Measurements from ENCODE around the gene ARHGAP15. TPM values are rescaled to one million over a fixed set of nuclear protein-coding genes. Genes with fewer than 3 reads are reported as not detected.
A peak's percentile ranks its signal among the peaks of the same experiment; 100 is the strongest.

Gene ARHGAP15
- total and polyA plus RNA-seq, 12 donors: 1.3 to 7.7 (median 2.8) TPM

- Histone ChIP-seq H3K9me3 (no peaks in the 10 kb centered on the region), H3K36me3 (no peaks in the 10 kb centered on the region), H3K4me1 (peaks cover 0 to 68% (median 0%) of the 10 kb centered on the region in 9 donors), H3K27me3 (no peaks in the 10 kb centered on the region), H3K27ac (peak overlapping the region in 1 of 10 donors; percentile 17), H3K4me3 (no peak overlapping the region)
- intact Hi-C loops (cut with DNase I): no loop called here
- 81 to 82% methylated on average over 5 of the region's 5 CpGs for WGBS, 2 donors
- DNase-seq (no peak), ATAC-seq (no peak)
- no peak for TF ChIP-seq CTCF (IDR thresholded peaks at IDR 0.05)
Observed at GRCh38 chr2:143148757-143149156, 19.5 kb downstream of the ARHGAP15 start.

- DNase-seq (no peak), ATAC-seq (peak in 1 of 8 donors; percentile 49)
- TF ChIP-seq CTCF (IDR thresholded peaks at IDR 0.05): no peak
- no peaks in the 10 kb centered on the region for H3K9me3 ChIP-seq
- peaks cover 0 to 68% (median 0%) of the 10 kb centered on the region in 9 donors for H3K4me1 ChIP-seq
- intact Hi-C loops (cut with DNase I): no loop called here
- 60 to 78% methylated on average over 4 of the region's 4 CpGs for WGBS, 2 donors
- no peaks in the 10 kb centered on the region for H3K36me3 ChIP-seq
- no peak overlapping the region for H3K4me3 ChIP-seq
- peak overlapping the region in 1 of 10 donors; percentile 84 for H3K27ac ChIP-seq
- H3K27me3 ChIP-seq: no peaks in the 10 kb centered on the region
Observed at GRCh38 chr2:143150287-143150686, 21.1 kb downstream of the ARHGAP15 start.

GRCh38 chr2:143151111-143151752 lies 22.0 kb downstream of the ARHGAP15 start:
- DNase-seq (no peak), ATAC-seq (no peak)
- Histone ChIP-seq H3K27me3 (no peaks in the 10 kb centered on the region), H3K36me3 (no peaks in the 10 kb centered on the region), H3K4me3 (no peak overlapping the region), H3K9me3 (no peaks in the 10 kb centered on the region), H3K27ac (peak overlapping the region in 1 of 10 donors; percentile 84), H3K4me1 (peaks cover 0 to 64% (median 0%) of the 10 kb centered on the region in 9 donors)
- no peak for TF ChIP-seq CTCF (IDR thresholded peaks at IDR 0.05)
- intact Hi-C loops (cut with DNase I): no loop called here
- WGBS, 2 donors: 92 to 93% methylated on average over 1 of the region's 1 CpG

- Histone ChIP-seq H3K4me3 (no peak overlapping the region), H3K36me3 (no peaks in the 10 kb centered on the region), H3K9me3 (no peaks in the 10 kb centered on the region), H3K27me3 (no peaks in the 10 kb centered on the region), H3K4me1 (peaks cover 0 to 54% (median 0%) of the 10 kb centered on the region in 9 donors), H3K27ac (peak overlapping the region in 1 of 10 donors; percentile 84)
- ATAC-seq (no peak), DNase-seq (no peak)
- no peak for TF ChIP-seq CTCF (IDR thresholded peaks at IDR 0.05)
- intact Hi-C loops (cut with DNase I): no loop called here
- 78 to 81% methylated on average over 2 of the region's 2 CpGs for WGBS, 2 donors
Observed at GRCh38 chr2:143152219-143152618, 23.0 kb downstream of the ARHGAP15 start.

Data from heart right ventricle (tissue), 16 donors.